Trophoblast cell (in vitro differentiated cells and primary cell): ENCODE results near the gene PDE5A.

ENCODE experiments used
- DNase-seq, 2 donors: peaks; one replicate each; pipeline ENCODE4 v3.0.0-alpha.2; 2016
- H2AFZ ChIP-seq: 2 replicates; pipeline ENCODE4 v1.6.1; 2013; ENCODE audit warnings: low read length, moderate library complexity, mild to moderate bottlenecking; ENCODE audit not compliant: insufficient read depth, poor library complexity
- H2AK5ac ChIP-seq: 2 replicates; pipeline ENCODE4 v1.6.1; 2013; ENCODE audit warnings: mild to moderate bottlenecking, low read length
- H2BK120ac ChIP-seq: 2 replicates; pipeline ENCODE4 v1.6.1; 2013; ENCODE audit warnings: low read length, mild to moderate bottlenecking, moderate library complexity; ENCODE audit not compliant: insufficient read depth, poor library complexity
- H2BK12ac ChIP-seq: 2 replicates; pipeline ENCODE4 v1.6.1; 2013; ENCODE audit warnings: mild to moderate bottlenecking, low read length, moderate library complexity
- H2BK5ac ChIP-seq: 2 replicates; pipeline ENCODE4 v1.6.1; 2013; ENCODE audit warnings: low read length, low read depth, moderate library complexity, mild to moderate bottlenecking; ENCODE audit not compliant: poor library complexity
- H3K14ac ChIP-seq: 2 replicates; pipeline ENCODE4 v1.6.1; 2013; ENCODE audit warnings: mild to moderate bottlenecking, low read length
- H3K18ac ChIP-seq: 2 replicates; pipeline ENCODE4 v1.6.1; 2013; ENCODE audit warnings: mild to moderate bottlenecking, low read length
- H3K23ac ChIP-seq: 2 replicates; pipeline ENCODE4 v1.6.1; 2013; ENCODE audit warnings: low read length
- H3K27ac ChIP-seq: 2 replicates; pipeline ENCODE4 v1.5.1; 2013; ENCODE audit warnings: low read depth, mild to moderate bottlenecking, inconsistent platforms, low read length, moderate library complexity
- H3K27me3 ChIP-seq: 2 replicates; pipeline ENCODE4 v1.6.1; 2013; ENCODE audit warnings: inconsistent platforms, mild to moderate bottlenecking, low read length, moderate library complexity; ENCODE audit not compliant: insufficient read depth
- H3K36me3 ChIP-seq, 2 experiments: 1 replicate in 1 of 2; 2 replicates in 1 of 2; pipeline ENCODE4 v1.6.1; 2013; ENCODE audit warnings: low read length in 2 of 2, mild to moderate bottlenecking in 2 of 2, moderate library complexity in 1 of 2; ENCODE audit not compliant: insufficient read depth in 2 of 2, control insufficient read depth in 1 of 2
- H3K4ac ChIP-seq: 2 replicates; pipeline ENCODE4 v1.6.1; 2013; ENCODE audit warnings: low read depth, mild to moderate bottlenecking, low read length, moderate library complexity
- H3K4me1 ChIP-seq, 2 experiments: 1 replicate in 1 of 2; 2 replicates in 1 of 2; pipeline ENCODE4 v1.6.1; 2013; ENCODE audit warnings: low read length in 2 of 2, mild to moderate bottlenecking in 2 of 2, moderate library complexity in 1 of 2; ENCODE audit not compliant: insufficient read depth in 2 of 2, control insufficient read depth in 1 of 2
- H3K4me2 ChIP-seq: 2 replicates; pipeline ENCODE4 v1.6.1; 2013; ENCODE audit warnings: inconsistent platforms, mild to moderate bottlenecking, low read length, moderate library complexity
- H3K4me3 ChIP-seq: 2 replicates; pipeline ENCODE4 v1.5.1; 2013; ENCODE audit warnings: mild to moderate bottlenecking, low read depth, low read length, inconsistent platforms
- H3K79me1 ChIP-seq: one replicate; pipeline ENCODE4 v1.6.1; 2013; ENCODE audit warnings: low read length
- H3K79me2 ChIP-seq: 2 replicates; pipeline ENCODE4 v1.6.1; 2013; ENCODE audit warnings: low read length, mild to moderate bottlenecking; ENCODE audit not compliant: control insufficient read depth, insufficient read depth, poor library complexity
- H3K9ac ChIP-seq: 2 replicates; pipeline ENCODE4 v1.6.1; 2013; ENCODE audit warnings: mild to moderate bottlenecking, low read length
- H3K9me3 ChIP-seq: 2 replicates; pipeline ENCODE4 v1.6.1; 2013; ENCODE audit warnings: low read depth, mild to moderate bottlenecking, control low read depth, inconsistent platforms, low read length; ENCODE audit not compliant: insufficient read depth
- H4K12ac ChIP-seq: 2 replicates; pipeline ENCODE4 v1.6.1; 2013; ENCODE audit warnings: low read depth, mild to moderate bottlenecking, low read length, moderate library complexity
- H4K8ac ChIP-seq: 2 replicates; pipeline ENCODE4 v1.6.1; 2013; ENCODE audit warnings: low read depth, mild to moderate bottlenecking, low read length, moderate library complexity
- H4K91ac ChIP-seq: one replicate; pipeline ENCODE4 v1.6.1; 2013; ENCODE audit warnings: low read depth, mild to moderate bottlenecking, low read length, moderate library complexity
- WGBS: extraction: QIAGEN DNeasy Blood & Tissue Kit; methylation state at CpG from one replicate; pipeline ENCODE4 v1.1.7; 2013; ENCODE audit warnings: missing lambda C conversion rate; ENCODE audit not compliant: insufficient read length, insufficient coverage; ENCODE audit errors: extremely low coverage; 5-methylcytosine and 5-hydroxymethylcytosine counted together

The PDE5A gene

GRCh38 chr4:119581190-119581873 is 47.3 kb downstream of the PDE5A start:
- Histone ChIP-seq H2AFZ (no peak overlapping the region), H3K27ac (no peak overlapping the region), H4K12ac (no peak overlapping the region), H3K4me1 (peaks cover 0 to 2% of the 10 kb centered on the region in 2 experiments), H2BK12ac (no peak overlapping the region), H4K91ac (no peak overlapping the region), H3K79me2 (no peaks in the 10 kb centered on the region), H2AK5ac (no peak overlapping the region), H3K79me1 (no peaks in the 10 kb centered on the region), H3K18ac (no peak overlapping the region), H3K4ac (no peak overlapping the region), H3K9ac (no peak overlapping the region), H2BK120ac (no peak overlapping the region), H3K23ac (no peak overlapping the region), H2BK5ac (no peak overlapping the region), H3K4me2 (no peak overlapping the region), H3K4me3 (no peak overlapping the region), H3K14ac (no peak overlapping the region), H3K9me3 (no peaks in the 10 kb centered on the region), H3K36me3 (no peaks in the 10 kb centered on the region), H4K8ac (no peak overlapping the region), H3K27me3 (no peaks in the 10 kb centered on the region)
- no peak for DNase-seq
- WGBS = no CpG with 5 or more reads among the region's 3 CpGs

GRCh38 chr4:119580293-119580692 is 48.3 kb downstream of the PDE5A start:
- no CpG with 5 or more reads among the region's 3 CpGs for WGBS
- peak in 1 of 2 donors; percentile 3 for DNase-seq
- Histone ChIP-seq H3K14ac (no peak overlapping the region), H3K4me2 (no peak overlapping the region), H3K79me1 (no peaks in the 10 kb centered on the region), H2AK5ac (no peak overlapping the region), H4K12ac (no peak overlapping the region), H3K27ac (no peak overlapping the region), H3K36me3 (no peaks in the 10 kb centered on the region), H2AFZ (no peak overlapping the region), H2BK12ac (no peak overlapping the region), H4K91ac (no peak overlapping the region), H3K27me3 (no peaks in the 10 kb centered on the region), H4K8ac (no peak overlapping the region), H3K4ac (no peak overlapping the region), H3K9me3 (no peaks in the 10 kb centered on the region), H3K9ac (no peak overlapping the region), H3K23ac (no peak overlapping the region), H2BK120ac (no peak overlapping the region), H3K4me3 (no peak overlapping the region), H2BK5ac (no peak overlapping the region), H3K79me2 (no peaks in the 10 kb centered on the region), H3K4me1 (peaks cover 0 to 2% of the 10 kb centered on the region in 2 experiments), H3K18ac (no peak overlapping the region)

- H3K4ac ChIP-seq = no peak overlapping the region
- no peak overlapping the region for H3K18ac ChIP-seq
- no peaks in the 10 kb centered on the region for H3K27me3 ChIP-seq
- no peak overlapping the region for H2BK12ac ChIP-seq
- H2AK5ac ChIP-seq = no peak overlapping the region
- H2AFZ ChIP-seq = no peak overlapping the region
- H2BK120ac ChIP-seq = no peak overlapping the region
- H3K79me1 ChIP-seq = no peaks in the 10 kb centered on the region
- no peak overlapping the region for H3K23ac ChIP-seq
- DNase-seq = no peak
- H4K8ac ChIP-seq = no peak overlapping the region
- H2BK5ac ChIP-seq = no peak overlapping the region
- no CpG with 5 or more reads among the region's 5 CpGs for WGBS
- no peak overlapping the region for H4K91ac ChIP-seq
- no peaks in the 10 kb centered on the region for H3K36me3 ChIP-seq
- H3K4me1 ChIP-seq = peaks cover 0 to 2% of the 10 kb centered on the region in 2 experiments
- no peak overlapping the region for H3K4me2 ChIP-seq
- no peaks in the 10 kb centered on the region for H3K79me2 ChIP-seq
- no peak overlapping the region for H3K4me3 ChIP-seq
- H3K27ac ChIP-seq = peak overlapping the region; percentile 13
- no peak overlapping the region for H3K14ac ChIP-seq
- H3K9me3 ChIP-seq = no peaks in the 10 kb centered on the region
- H3K9ac ChIP-seq = no peak overlapping the region
- H4K12ac ChIP-seq = no peak overlapping the region
Observed at GRCh38 chr4:119579823-119580222, 48.8 kb downstream of the PDE5A start.

- Histone ChIP-seq H3K4me3 (no peak overlapping the region), H2AFZ (no peak overlapping the region), H3K36me3 (no peaks in the 10 kb centered on the region), H3K4ac (no peak overlapping the region), H3K27ac (no peak overlapping the region), H3K4me2 (no peak overlapping the region), H3K9me3 (no peaks in the 10 kb centered on the region), H2BK120ac (no peak overlapping the region), H2BK5ac (no peak overlapping the region), H3K79me2 (no peaks in the 10 kb centered on the region), H2AK5ac (no peak overlapping the region), H3K27me3 (no peaks in the 10 kb centered on the region), H3K14ac (no peak overlapping the region), H3K79me1 (no peaks in the 10 kb centered on the region), H3K9ac (no peak overlapping the region), H3K4me1 (no peaks in the 10 kb centered on the region), H4K8ac (no peak overlapping the region), H4K12ac (no peak overlapping the region), H2BK12ac (no peak overlapping the region), H3K18ac (no peak overlapping the region), H3K23ac (no peak overlapping the region), H4K91ac (no peak overlapping the region)
- DNase-seq = no peak
- WGBS = no CpG with 5 or more reads among the region's 5 CpGs
Observed at GRCh38 chr4:119570401-119570800, 58.2 kb downstream of the PDE5A start.
